Neural cell (in vitro differentiated cells): Measurements from ENCODE around the gene POT1.

Experiments used
- POLR2AphosphoS5 ChIP-seq: IDR thresholded peaks from 2 replicates; pipeline ENCODE4 v1.6.1; 2012
- RAD21 ChIP-seq: fragments of 450-650 bp; conservative IDR thresholded peaks from 2 replicates; pipeline ENCODE4 v1.6.1; 2014; ENCODE audit warnings: antibody characterized with exemption, mild to moderate bottlenecking, moderate library complexity

DNA sequence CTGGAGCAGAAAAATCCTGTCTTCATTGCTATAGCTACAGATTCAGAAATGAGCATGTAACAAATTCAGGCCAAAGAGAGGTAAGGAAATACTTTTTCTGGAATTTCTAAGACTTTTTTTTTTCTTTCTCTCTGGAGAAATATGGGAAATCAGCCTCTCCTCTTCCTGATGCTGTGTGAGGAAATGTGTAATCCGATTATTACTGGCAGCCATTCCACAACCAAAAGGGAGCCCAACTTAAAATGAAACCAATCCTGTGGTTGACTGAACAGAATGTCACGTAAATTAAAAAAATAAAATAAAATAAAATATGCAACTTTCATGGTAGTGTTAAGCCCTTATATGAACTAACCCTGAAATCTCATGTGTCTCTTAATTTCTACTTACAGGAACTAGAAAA, 10.7 kb upstream of the POT1 start:
- TF ChIP-seq RAD21: no peak
- TF ChIP-seq POLR2AphosphoS5: no peak
